ENCODE results near the gene SCFD1.
"Not testable (repeated sequence)": the region's sequence is repeated elsewhere in the genome, so short reads cannot be mapped to it uniquely, and the experiment has no call there.

SCFD1 gene

GRCh38 chr14:30673071-30673470 is 51.0 kb downstream of the SCFD1 start:
- no peak for DNase-seq (ENCODE audit: low spot score)

- no peak for DNase-seq (ENCODE audit: low spot score)
Observed at GRCh38 chr14:30678926-30679431, 56.9 kb downstream of the SCFD1 start.

- no peak for DNase-seq (ENCODE audit: low spot score)
Observed at GRCh38 chr14:30680036-30680435, 57.9 kb downstream of the SCFD1 start.

GRCh38 chr14:30680776-30681175 is 58.7 kb downstream of the SCFD1 start:
- not testable (repeated sequence) for DNase-seq (ENCODE audit: low spot score)

- peak; percentile 7 for DNase-seq (ENCODE audit: low spot score)
Observed at GRCh38 chr14:30681752-30682355, 59.7 kb downstream of the SCFD1 start.

GRCh38 chr14:30690487-30691355 is 68.6 kb downstream of the SCFD1 start:
- not testable (repeated sequence) for DNase-seq (ENCODE audit: low spot score)

GRCh38 chr14:30691751-30692398 is 69.8 kb downstream of the SCFD1 start:
- no peak for DNase-seq (ENCODE audit: low spot score)

- no peak for DNase-seq (ENCODE audit: low spot score)
Observed at GRCh38 chr14:30692669-30693068, 70.5 kb downstream of the SCFD1 start.

GRCh38 chr14:30698463-30698862 is 76.3 kb downstream of the SCFD1 start:
- DNase-seq (ENCODE audit: low spot score) = no peak

GRCh38 chr14:30706704-30707103 is 84.6 kb downstream of the SCFD1 start:
- DNase-seq (ENCODE audit: low spot score) = no peak

GRCh38 chr14:30708157-30708556 is 86.0 kb downstream of the SCFD1 start:
- DNase-seq (ENCODE audit: low spot score) = no peak

- DNase-seq (ENCODE audit: low spot score) = no peak
Observed at GRCh38 chr14:30709201-30709600, 87.1 kb downstream of the SCFD1 start.

- DNase-seq (ENCODE audit: low spot score) = no peak
Observed at GRCh38 chr14:30710876-30711275, 88.8 kb downstream of the SCFD1 start.

- no peak for DNase-seq (ENCODE audit: low spot score)
Observed at GRCh38 chr14:30719137-30719536, 97.0 kb downstream of the SCFD1 start.

GRCh38 chr14:30725763-30726162 is 103.6 kb downstream of the SCFD1 start:
- no peak for DNase-seq (ENCODE audit: low spot score)

- no peak for DNase-seq (ENCODE audit: low spot score)
Observed at GRCh38 chr14:30728471-30728870, 106.4 kb downstream of the SCFD1 start.

GRCh38 chr14:30737916-30738315 is 115.8 kb downstream of the SCFD1 start:
- no peak for DNase-seq (ENCODE audit: low spot score)

GRCh38 chr14:30738978-30739377 is 116.9 kb downstream of the SCFD1 start:
- DNase-seq (ENCODE audit: low spot score) = no peak

- no peak for DNase-seq (ENCODE audit: low spot score)
Observed at GRCh38 chr14:30748343-30748742, 126.2 kb downstream of the SCFD1 start.

- no peak for DNase-seq (ENCODE audit: low spot score)
Observed at GRCh38 chr14:30751646-30752416, 129.7 kb downstream of the SCFD1 start.

GRCh38 chr14:30753452-30753851 is 131.3 kb downstream of the SCFD1 start:
- no peak for DNase-seq (ENCODE audit: low spot score)

- no peak for DNase-seq (ENCODE audit: low spot score)
Observed at GRCh38 chr14:30754778-30755177, 132.7 kb downstream of the SCFD1 start.
